Endodermal cell (in vitro differentiated cells): ENCODE measurements around the gene CMPK1. TPM values are rescaled to one million over a fixed set of nuclear protein-coding genes. Genes with fewer than 3 reads are reported as not detected.

Source experiments
- DNase-seq: peaks from one replicate; pipeline ENCODE4 v3.0.0-alpha.2; 2017
- H3K27ac ChIP-seq: 2 replicates; pipeline ENCODE4 v1.5.1; 2013; ENCODE audit warnings: mild to moderate bottlenecking, low read depth, low read length, moderate library complexity
- H3K27me3 ChIP-seq: 2 replicates; pipeline ENCODE4 v1.6.1; 2013; ENCODE audit warnings: mild to moderate bottlenecking, low read length, moderate library complexity; ENCODE audit not compliant: insufficient read depth, control insufficient read depth, poor library complexity, severe bottlenecking
- H3K36me3 ChIP-seq: 2 replicates; pipeline ENCODE4 v1.7.0; 2013; ENCODE audit warnings: mild to moderate bottlenecking, low read length, moderate library complexity; ENCODE audit not compliant: control insufficient read depth, insufficient read depth
- H3K4me1 ChIP-seq: one replicate; pipeline ENCODE4 v1.7.0; 2013; ENCODE audit warnings: low read length; ENCODE audit not compliant: control insufficient read depth, insufficient read depth
- H3K4me3 ChIP-seq: 2 replicates; pipeline ENCODE4 v1.5.1; 2013; ENCODE audit warnings: mild to moderate bottlenecking, low read length, moderate library complexity
- H3K9ac ChIP-seq: 2 replicates; pipeline ENCODE4 v1.6.1; 2013; ENCODE audit warnings: mild to moderate bottlenecking, low read length, moderate library complexity; ENCODE audit not compliant: poor library complexity, severe bottlenecking; ENCODE audit errors: extremely low read depth
- H3K9me3 ChIP-seq: 2 replicates; pipeline ENCODE4 v1.6.1; 2013; ENCODE audit warnings: mild to moderate bottlenecking, low read length, moderate library complexity; ENCODE audit not compliant: control insufficient read depth
- H3K27ac Mint-ChIP-seq: 2 replicates; pipeline ENCODE4 v1.8.0; 2020; ENCODE audit warnings: mixed read lengths
- H3K27me3 Mint-ChIP-seq: 2 replicates; pipeline ENCODE4 v1.8.0; 2021; ENCODE audit warnings: mild to moderate bottlenecking, mixed read lengths; ENCODE audit not compliant: insufficient read depth
- H3K36me3 Mint-ChIP-seq: 2 replicates; pipeline ENCODE4 v1.8.0; 2020; ENCODE audit warnings: low read depth, mixed read lengths
- H3K4me1 Mint-ChIP-seq: 2 replicates; pipeline ENCODE4 v1.8.0; 2020; ENCODE audit warnings: mixed read lengths
- H3K4me3 Mint-ChIP-seq: 2 replicates; pipeline ENCODE4 v1.8.0; 2020; ENCODE audit warnings: mild to moderate bottlenecking, moderate library complexity, mixed read lengths
- H3K9me3 Mint-ChIP-seq: 2 replicates; pipeline ENCODE4 v1.8.0; 2020; ENCODE audit warnings: mild to moderate bottlenecking, mixed read lengths
- CTCF ChIP-seq: fragments of 200-600 bp; sonication (generic); conservative IDR thresholded peaks from 2 replicates; pipeline ENCODE4 v1.5.0; 2021; ENCODE audit warnings: antibody characterized with exemption, mild to moderate bottlenecking
- whole genome bisulfite sequencing, 2 experiments: methylation state at CpG; one replicate each; pipeline versions ENCODE4 v1.1.5 to v1.1.7; 2013; ENCODE audit warnings: missing lambda C conversion rate in 2 of 2, mixed read lengths in 1 of 2; ENCODE audit not compliant: insufficient coverage in 1 of 2, insufficient read length in 1 of 2; 5-methylcytosine and 5-hydroxymethylcytosine counted together
- total RNA-seq, 2 donors: library from RNA; stranded (reverse); fragmentation: NEBNext Ultra II Directional in 1 of 2; extraction: Animal tissue kit (Norgen Biotek cat#: 25700) in 1 of 2; gene quantifications; 2 replicates in 1 of 2; 3 replicates in 1 of 2; pipeline ENCODE4 v1.2.1, GENCODE V29; 2021

The CMPK1 gene
- total RNA-seq, 2 donors from 2014 or later = 41.6 to 42.0 TPM

DNA sequence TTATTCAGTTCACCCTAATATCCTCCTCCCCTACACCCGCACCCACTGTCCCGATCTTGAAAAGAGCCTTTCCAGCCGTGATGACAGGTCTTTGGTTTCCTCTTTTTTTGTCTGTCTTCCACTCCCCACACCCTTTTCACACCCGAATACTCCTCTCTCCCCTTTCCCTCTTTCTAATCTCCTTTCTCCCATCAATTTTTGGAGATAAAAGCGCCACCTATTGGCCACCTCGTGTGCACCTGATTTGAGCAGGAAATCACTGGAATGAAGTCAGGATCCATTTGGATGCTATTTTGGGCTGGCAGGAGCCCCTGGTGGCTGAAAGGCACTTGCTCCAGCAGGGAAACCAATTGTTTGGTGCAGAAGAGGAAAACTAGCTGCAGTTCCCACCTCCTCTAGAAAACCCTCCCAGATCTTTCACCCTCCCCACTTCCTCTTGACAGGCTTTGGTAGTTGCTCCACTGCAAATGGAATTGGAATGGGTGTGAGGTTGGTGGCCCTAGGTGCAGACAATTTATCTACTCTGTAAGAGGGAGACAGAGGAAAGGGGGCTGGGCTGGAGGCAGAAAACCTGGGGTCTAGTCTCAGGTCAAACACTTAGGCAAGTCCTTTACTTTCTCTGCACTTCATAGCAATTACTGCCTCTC lies 90.9 kb downstream of the CMPK1 start:
- Histone ChIP-seq H3K27ac (no peak overlapping the region), H3K4me3 (no peak overlapping the region), H3K9ac (no peak overlapping the region), H3K9me3 (no peaks in the 10 kb centered on the region), H3K27me3 (peaks cover 54% of the 10 kb centered on the region), H3K4me1 (no peaks in the 10 kb centered on the region), H3K36me3 (no peaks in the 10 kb centered on the region)
- Mint-ChIP-seq H3K9me3 (no peaks in the 10 kb centered on the region), H3K27me3 (peaks cover 83% of the 10 kb centered on the region), H3K27ac (no peak overlapping the region), H3K36me3 (no peaks in the 10 kb centered on the region), H3K4me1 (peaks cover 7% of the 10 kb centered on the region), H3K4me3 (no peak overlapping the region)
- peak; percentile 96 for TF ChIP-seq CTCF
- DNase-seq = peak; percentile 93
- 11 to 14% methylated on average over 4 to 6 of the region's 6 CpGs for WGBS, 2 experiments

Other genes with a start within 250 kb of the CMPK1 start
- gene CYP4A22, start 196.3 kb upstream of the CMPK1 start, total RNA-seq = under 1 TPM in 1 of 2 donors, not detected in 1; 0.35 TPM
- not detected for gene PDZK1IP1, start 143.8 kb upstream of the CMPK1 start, total RNA-seq
- gene TAL1, start 101.6 kb upstream of the CMPK1 start, total RNA-seq = under 1 TPM in 1 of 2 donors, not detected in 1; 0.04 TPM
- gene STIL, start 19.6 kb upstream of the CMPK1 start, total RNA-seq = 10 to 100 TPM; 39.3 to 48.0 TPM
- gene FOXE3, start 82.5 kb downstream of the CMPK1 start, total RNA-seq = not detected
- gene FOXD2, start 104.3 kb downstream of the CMPK1 start, total RNA-seq = under 1 TPM; 0.07 to 0.26 TPM